ENCODE results near the gene RCAN2.

DNA sequence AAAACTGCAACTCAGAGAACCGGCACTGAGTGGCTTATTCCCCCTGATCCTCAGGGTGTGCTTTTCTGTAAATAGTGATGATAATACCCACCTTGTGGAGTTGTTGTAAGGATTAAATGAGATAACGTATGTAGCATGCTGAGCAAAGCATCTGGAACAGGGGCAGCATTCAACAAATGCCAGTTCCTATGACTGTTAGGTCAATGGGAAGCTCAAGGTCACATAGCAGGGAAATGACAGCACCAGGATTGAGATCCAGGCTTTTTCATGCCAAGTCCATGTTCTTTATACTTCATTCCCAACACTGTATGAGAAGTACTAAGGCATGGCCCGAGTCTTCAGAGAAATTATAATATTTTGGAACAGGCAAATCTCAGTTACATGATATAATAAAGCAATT, 5.1 kb downstream of the RCAN2 start:
- TF ChIP-seq, protein P1, sequence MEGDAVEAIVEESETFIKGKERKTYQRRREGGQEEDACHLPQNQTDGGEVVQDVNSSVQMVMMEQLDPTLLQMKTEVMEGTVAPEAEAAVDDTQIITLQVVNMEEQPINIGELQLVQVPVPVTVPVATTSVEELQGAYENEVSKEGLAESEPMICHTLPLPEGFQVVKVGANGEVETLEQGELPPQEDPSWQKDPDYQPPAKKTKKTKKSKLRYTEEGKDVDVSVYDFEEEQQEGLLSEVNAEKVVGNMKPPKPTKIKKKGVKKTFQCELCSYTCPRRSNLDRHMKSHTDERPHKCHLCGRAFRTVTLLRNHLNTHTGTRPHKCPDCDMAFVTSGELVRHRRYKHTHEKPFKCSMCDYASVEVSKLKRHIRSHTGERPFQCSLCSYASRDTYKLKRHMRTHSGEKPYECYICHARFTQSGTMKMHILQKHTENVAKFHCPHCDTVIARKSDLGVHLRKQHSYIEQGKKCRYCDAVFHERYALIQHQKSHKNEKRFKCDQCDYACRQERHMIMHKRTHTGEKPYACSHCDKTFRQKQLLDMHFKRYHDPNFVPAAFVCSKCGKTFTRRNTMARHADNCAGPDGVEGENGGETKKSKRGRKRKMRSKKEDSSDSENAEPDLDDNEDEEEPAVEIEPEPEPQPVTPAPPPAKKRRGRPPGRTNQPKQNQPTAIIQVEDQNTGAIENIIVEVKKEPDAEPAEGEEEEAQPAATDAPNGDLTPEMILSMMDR (conservative IDR thresholded peaks at IDR 0.05 in 1 of 2, IDR thresholded peaks at IDR 0.05 in 1 of 2; ENCODE audit: extremely low read depth in 1 of 2, insufficient read depth in 1 of 2, low read depth in 1 of 2, low read length in 2 of 2) = no peak
- TF ChIP-seq EZH2 (IDR thresholded peaks at IDR 0.05; ENCODE audit: borderline replicate concordance, low read length) = no peak

Measured in mammary epithelial cell (primary cell).